H9 (cell line): ENCODE results near the gene PIMREG. TPM values are rescaled to one million over a fixed set of nuclear protein-coding genes. Genes with fewer than 3 reads are reported as not detected.

Experiments
- DNase-seq: peaks from one replicate; pipeline ENCODE4 v3.0.0-alpha.2; 2017
- H2AFZ ChIP-seq: one replicate; pipeline ENCODE4 v1.6.1; 2013; ENCODE audit warnings: mild to moderate bottlenecking, low read length, control low read depth, moderate library complexity
- H2AK5ac ChIP-seq: 2 replicates; pipeline ENCODE4 v1.6.1; 2013; ENCODE audit warnings: low read length, control low read depth, mixed read lengths; ENCODE audit not compliant: insufficient read length
- H2BK120ac ChIP-seq: one replicate; pipeline ENCODE4 v1.6.1; 2013; ENCODE audit warnings: low read depth, mild to moderate bottlenecking, low read length, control low read depth, inconsistent platforms; ENCODE audit not compliant: poor library complexity, severe bottlenecking
- H2BK12ac ChIP-seq: 2 replicates; pipeline ENCODE4 v1.6.1; 2013; ENCODE audit warnings: low read length, control low read depth, mixed read lengths, low read depth; ENCODE audit not compliant: insufficient read length
- H2BK15ac ChIP-seq: 2 replicates; pipeline ENCODE4 v1.6.1; 2013; ENCODE audit warnings: low read depth, low read length, control low read depth
- H2BK20ac ChIP-seq: one replicate; pipeline ENCODE4 v1.6.1; 2013; ENCODE audit warnings: low read depth, mild to moderate bottlenecking, low read length, control low read depth, inconsistent platforms; ENCODE audit not compliant: poor library complexity, severe bottlenecking
- H2BK5ac ChIP-seq: 2 replicates; pipeline ENCODE4 v1.6.1; 2013; ENCODE audit warnings: low read length, control low read depth, mixed read lengths; ENCODE audit not compliant: insufficient read length
- H3K14ac ChIP-seq: 2 replicates; pipeline ENCODE4 v1.6.1; 2013; ENCODE audit warnings: low read length, control low read depth; ENCODE audit not compliant: insufficient read depth
- H3K18ac ChIP-seq: 2 replicates; pipeline ENCODE4 v1.6.1; 2013; ENCODE audit warnings: low read depth, mild to moderate bottlenecking, mixed read lengths, low read length, control low read depth; ENCODE audit not compliant: insufficient read length
- H3K23ac ChIP-seq: 2 replicates; pipeline ENCODE4 v1.6.1; 2013; ENCODE audit warnings: low read length, control low read depth, mixed read lengths, low read depth; ENCODE audit not compliant: insufficient read length
- H3K23me2 ChIP-seq: 2 replicates; pipeline ENCODE4 v1.6.1; 2013; ENCODE audit warnings: low read depth, mild to moderate bottlenecking, mixed read lengths, low read length, control low read depth; ENCODE audit not compliant: insufficient read length, poor library complexity, severe bottlenecking
- H3K27ac ChIP-seq: 2 replicates; pipeline ENCODE4 v1.5.1; 2013; ENCODE audit warnings: low read length, control low read depth, mixed read lengths, low read depth; ENCODE audit not compliant: insufficient read length
- H3K27me3 ChIP-seq: 2 replicates; pipeline ENCODE4 v1.6.1; 2013; ENCODE audit warnings: low read length, control low read depth, inconsistent platforms; ENCODE audit not compliant: insufficient read depth
- H3K4ac ChIP-seq: 2 replicates; pipeline ENCODE4 v1.6.1; 2013; ENCODE audit warnings: low read depth, mild to moderate bottlenecking, control low read depth, inconsistent platforms, low read length, moderate library complexity
- H3K4me1 ChIP-seq: 2 replicates; pipeline ENCODE4 v1.6.1; 2013; ENCODE audit warnings: low read length, control low read depth, inconsistent platforms; ENCODE audit not compliant: insufficient read depth
- H3K4me2 ChIP-seq: 2 replicates; pipeline ENCODE4 v1.6.1; 2013; ENCODE audit warnings: low read length, control low read depth, mixed read lengths; ENCODE audit not compliant: insufficient read length, insufficient read depth
- H3K56ac ChIP-seq: 2 replicates; pipeline ENCODE4 v1.6.1; 2013; ENCODE audit warnings: low read depth, mild to moderate bottlenecking, mixed read lengths, low read length, control low read depth; ENCODE audit not compliant: insufficient read length
- H3K79me1 ChIP-seq: 2 replicates; pipeline ENCODE4 v1.6.1; 2013; ENCODE audit warnings: low read depth, mild to moderate bottlenecking, moderate library complexity, low read length, control low read depth, inconsistent platforms; ENCODE audit not compliant: insufficient read depth, poor library complexity, severe bottlenecking
- H3K79me2 ChIP-seq: 2 replicates; pipeline ENCODE4 v1.6.1; 2013; ENCODE audit warnings: low read length, control low read depth, inconsistent platforms; ENCODE audit not compliant: insufficient read depth
- H3K9ac ChIP-seq: 2 replicates; pipeline ENCODE4 v1.6.1; 2013; ENCODE audit warnings: low read length, control low read depth, mixed read lengths; ENCODE audit not compliant: insufficient read length; ENCODE audit errors: extremely low read depth
- H3K9me3 ChIP-seq: one replicate; pipeline ENCODE4 v1.6.1; 2013; ENCODE audit warnings: low read depth, low read length, inconsistent platforms; ENCODE audit not compliant: control insufficient read depth
- H3T11ph ChIP-seq: one replicate; pipeline ENCODE4 v1.6.1; 2013; ENCODE audit warnings: mild to moderate bottlenecking, low read length, control low read depth, inconsistent platforms
- H4K20me1 ChIP-seq: one replicate; pipeline ENCODE4 v1.6.1; 2013; ENCODE audit not compliant: control insufficient read depth, insufficient read length, insufficient read depth
- H4K5ac ChIP-seq: 2 replicates; pipeline ENCODE4 v1.6.1; 2013; ENCODE audit warnings: low read depth, mild to moderate bottlenecking, mixed read lengths, low read length, control low read depth; ENCODE audit not compliant: insufficient read length
- H4K8ac ChIP-seq: replicated peaks from 2 replicates; pipeline ENCODE4 v1.6.1; 2013; ENCODE audit warnings: low read length, control low read depth, mixed read lengths, low read depth; ENCODE audit not compliant: insufficient read length
- H4K91ac ChIP-seq: 2 replicates; pipeline ENCODE4 v1.6.1; 2013; ENCODE audit warnings: low read depth, mild to moderate bottlenecking, moderate library complexity, mixed read lengths, low read length, control low read depth; ENCODE audit not compliant: insufficient read length
- H3K27ac Mint-ChIP-seq, 3 experiments: 2 replicates in 2 of 3; 3 replicates in 1 of 3; pipeline ENCODE4 v1.8.0; 2020 to 2021; ENCODE audit warnings: mixed read lengths in 3 of 3, mild to moderate bottlenecking in 1 of 3, moderate library complexity in 1 of 3
- H3K27me3 Mint-ChIP-seq: 2 replicates; pipeline ENCODE4 v1.8.0; 2021; ENCODE audit warnings: low read depth, mild to moderate bottlenecking, moderate library complexity, mixed read lengths
- H3K36me3 Mint-ChIP-seq, 3 experiments: 2 replicates in 2 of 3; 3 replicates in 1 of 3; pipeline ENCODE4 v1.8.0; 2020 to 2021; ENCODE audit warnings: low read depth in 3 of 3, mixed read lengths in 3 of 3; ENCODE audit not compliant: insufficient read depth in 1 of 3
- H3K4me1 Mint-ChIP-seq, 2 experiments: 2 replicates each; pipeline ENCODE4 v1.8.0; 2020; ENCODE audit warnings: mixed read lengths in 2 of 2
- H3K4me3 Mint-ChIP-seq, 2 experiments: 2 replicates in 1 of 2; 3 replicates in 1 of 2; pipeline ENCODE4 v1.8.0; 2020 to 2021; ENCODE audit warnings: mild to moderate bottlenecking in 2 of 2, mixed read lengths in 2 of 2, moderate library complexity in 1 of 2
- H3K9me3 Mint-ChIP-seq, 2 experiments: 2 replicates in 1 of 2; 3 replicates in 1 of 2; pipeline ENCODE4 v1.8.0; 2020; ENCODE audit warnings: mild to moderate bottlenecking in 2 of 2, mixed read lengths in 2 of 2, moderate library complexity in 1 of 2
- CTCF ChIP-seq: fragments of 200-600 bp; sonication (generic); conservative IDR thresholded peaks from 3 replicates; pipeline ENCODE4 v1.8.0; 2021; ENCODE audit warnings: antibody characterized with exemption, mild to moderate bottlenecking
- WGBS: extraction: QIAGEN DNeasy Blood & Tissue Kit; methylation state at CpG from one replicate; pipeline ENCODE4 v1.1.7; 2013; ENCODE audit warnings: missing lambda C conversion rate, low lambda C conversion rate, mixed read lengths; ENCODE audit not compliant: insufficient read length; ENCODE audit errors: extremely low coverage; 5-methylcytosine and 5-hydroxymethylcytosine counted together
- total RNA-seq: library from RNA; stranded (reverse); gene quantifications from 2 replicates; pipeline ENCODE4 v1.2.1, GENCODE V29; 2021

PIMREG gene
- total RNA-seq, 1 experiment from 2014 or later: 91.6 TPM

DNA sequence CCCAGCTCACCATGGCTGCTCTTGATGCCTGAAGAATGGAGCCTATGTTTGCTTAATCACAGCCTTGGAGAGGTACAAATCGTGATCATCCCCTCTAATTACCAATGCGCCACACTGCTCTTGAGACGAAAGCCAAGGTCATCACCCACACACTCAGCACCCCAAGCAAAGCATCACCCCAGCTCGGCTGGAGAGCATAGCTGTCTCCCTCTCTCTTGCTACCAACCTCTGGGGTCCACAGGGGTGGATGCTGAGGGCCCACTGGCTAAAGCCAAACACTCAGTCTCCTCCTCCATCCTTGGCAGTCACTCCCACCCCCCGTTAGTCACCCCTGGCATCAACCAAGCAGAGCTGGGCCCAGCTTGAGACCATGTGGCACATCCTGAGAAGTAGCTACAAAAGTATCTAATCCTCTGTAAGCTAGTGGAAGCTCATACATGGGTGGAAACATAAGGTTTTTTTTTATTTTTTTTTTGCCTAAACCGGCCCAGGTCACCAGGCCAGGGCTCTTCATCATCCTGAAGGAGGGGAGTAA is 44.8 kb downstream of the PIMREG start:
- peaks cover 0 to 2% (median 0%) of the 10 kb centered on the region in 3 experiments; a peak in 1 of 7 replicates for H3K36me3 Mint-ChIP-seq
- no peak overlapping the region for H4K5ac ChIP-seq

More for the DNA sequence above, 44.8 kb downstream of the PIMREG start:
- Histone ChIP-seq H3K56ac (no peak overlapping the region), H3K14ac (no peak overlapping the region; the same call in 1 of the 2 replicates), H3K23ac (no peak overlapping the region), H3K79me1 (no peaks in the 10 kb centered on the region), H2BK5ac (no peak overlapping the region), H2BK20ac (no peak overlapping the region), H3K9me3 (no peaks in the 10 kb centered on the region), H2BK15ac (no peak overlapping the region), H3K4me1 (peaks cover 5% of the 10 kb centered on the region; the same call in 1 of the 2 replicates), H3K79me2 (no peaks in the 10 kb centered on the region), H4K20me1 (no peaks in the 10 kb centered on the region), H3K23me2 (no peaks in the 10 kb centered on the region), H3K27me3 (no peaks in the 10 kb centered on the region), H3K18ac (no peak overlapping the region), H4K91ac (no peak overlapping the region), H3T11ph (no peak overlapping the region), H2BK120ac (no peak overlapping the region), H2AFZ (no peak overlapping the region), H2BK12ac (no peak overlapping the region), H2AK5ac (no peak overlapping the region), H3K27ac (no peak overlapping the region), H4K8ac (no peak overlapping the region), H3K9ac (no peak overlapping the region), H3K4ac (no peak overlapping the region), H3K4me2 (no peak overlapping the region)
- H3K27ac Mint-ChIP-seq: peak overlapping the region in 1 of 3 experiments; percentile 39; a peak in 1 of 7 replicates
- no CpG with 5 or more reads among the region's 6 CpGs for WGBS
- H3K4me3 Mint-ChIP-seq: no peak overlapping the region; a peak in 1 of 5 replicates
- no peak for TF ChIP-seq CTCF
- peaks cover 48 to 55% of the 10 kb centered on the region in 2 experiments for H3K4me1 Mint-ChIP-seq
- DNase-seq: no peak
- no peaks in the 10 kb centered on the region for H3K27me3 Mint-ChIP-seq
- H3K9me3 Mint-ChIP-seq: no peaks in the 10 kb centered on the region; a peak in 1 of 5 replicates
